ENCODE data around the gene PAM16. TPM values are rescaled to one million over a fixed set of nuclear protein-coding genes. Genes with fewer than 3 reads are reported as not detected.

Gene PAM16
- total and polyA plus RNA-seq, 2 of the 8 experiments (the other 6 are each of a cell fraction or from before 2014, with no cell fraction given): 78.3 to 198 TPM

DNA sequence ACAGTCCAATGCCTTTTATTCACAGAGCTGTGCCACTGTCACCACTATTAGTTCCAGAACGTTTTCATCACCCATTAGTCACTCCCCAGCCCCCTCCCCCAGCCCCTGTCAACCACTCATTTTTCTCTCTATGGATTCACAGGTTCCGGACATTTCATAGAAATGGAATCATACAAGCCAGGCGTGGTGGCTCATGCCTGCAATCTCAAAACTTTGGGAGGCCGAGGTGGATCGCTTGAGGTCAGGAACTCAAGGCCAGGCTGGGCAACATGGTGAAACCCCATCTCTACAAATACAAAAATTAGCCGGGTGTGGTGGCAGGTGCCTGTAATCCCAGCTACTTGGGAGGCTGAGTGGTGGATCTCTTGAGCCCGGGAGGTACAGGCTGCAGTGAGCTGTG is 759 bp upstream of the PAM16 start:
- Histone ChIP-seq H4K91ac (replicated peaks; ENCODE audit: insufficient read length, low read length) (no peak overlapping the region), H3K4me1 (replicated peaks in 1 of 4; ENCODE audit: control insufficient read depth in 3 of 4, insufficient read depth in 4 of 4, low read length in 3 of 4) (peaks cover 0 to 4% (median 0%) of the 10 kb centered on the region in 4 experiments; a peak in 1 of 7 replicates), H2BK15ac (ENCODE audit: low read length) (no peak overlapping the region), H4K5ac (ENCODE audit: insufficient read length, low read depth, low read length) (no peak overlapping the region), H3K4ac (replicated peaks; ENCODE audit: insufficient read length, low read depth, low read length) (no peak overlapping the region), H3K18ac (ENCODE audit: extremely low read depth, low read length) (no peak overlapping the region), H3K23ac (ENCODE audit: insufficient read length) (no peak overlapping the region), H3K79me2 (ENCODE audit: control insufficient read depth in 1 of 2, insufficient read depth in 2 of 2, low read length in 2 of 2) (peaks cover 17 to 39% of the 10 kb centered on the region in 2 experiments), H3K36me3 (ENCODE audit: control insufficient read depth in 2 of 4, insufficient read depth in 4 of 4, low read length in 3 of 4) (peaks cover 0 to 5% (median under 1%) of the 10 kb centered on the region in 4 experiments; a peak in 3 of 8 replicates), H3K9me3 (ENCODE audit: insufficient read depth in 2 of 2, low read depth in 1 of 2, low read length in 1 of 2) (no peaks in the 10 kb centered on the region), H3K79me1 (ENCODE audit: low read depth, low read length) (peaks cover 7% of the 10 kb centered on the region; the same call in 1 of the 2 replicates), H3K4me3 (ENCODE audit: extremely low read depth in 1 of 4, insufficient read depth in 2 of 4, low read depth in 3 of 4, low read length in 4 of 4) (no peak overlapping the region), H3K27me3 (replicated peaks in 1 of 4; ENCODE audit: control insufficient read depth in 3 of 4, extremely low read depth in 1 of 4, insufficient read depth in 3 of 4, low read length in 3 of 4) (peaks cover 0 to 2% (median 0%) of the 10 kb centered on the region in 4 experiments; a peak in 1 of 7 replicates), H4K20me1 (replicated peaks in 1 of 2; ENCODE audit: control insufficient read depth in 1 of 2, insufficient read depth in 2 of 2, low read length in 2 of 2) (peaks cover 0 to 12% of the 10 kb centered on the region in 2 experiments), H2BK120ac (replicated peaks; ENCODE audit: low read depth, low read length) (no peak overlapping the region), H3K23me2 (ENCODE audit: low read depth, low read length) (no peaks in the 10 kb centered on the region; the same call in 1 of the 2 replicates), H3K9ac (replicated peaks in 1 of 4; ENCODE audit: extremely low read depth in 1 of 4, low read depth in 3 of 4, low read length in 3 of 4) (no peak overlapping the region), H3K14ac (ENCODE audit: insufficient read length) (no peak overlapping the region), H2BK20ac (ENCODE audit: low read length) (no peak overlapping the region), H3K56ac (replicated peaks; ENCODE audit: insufficient read length, low read depth, low read length) (no peak overlapping the region), H3K4me2 (ENCODE audit: insufficient read depth in 1 of 2, low read depth in 2 of 2, low read length in 2 of 2) (no peak overlapping the region), H2BK12ac (ENCODE audit: low read depth, low read length) (no peak overlapping the region), H4K8ac (ENCODE audit: extremely low read depth, insufficient read depth, low read length) (no peak overlapping the region), H2AFZ (ENCODE audit: low read length) (no peak overlapping the region), H2AK5ac (ENCODE audit: low read depth, low read length) (no peak overlapping the region), H3K27ac (ENCODE audit: low read depth, low read length) (no peak overlapping the region), H2BK5ac (ENCODE audit: low read depth, low read length) (no peak overlapping the region)
- CTCF ChIA-PET (ENCODE audit: partially characterized antibody): interaction anchor here (0.8 to 12.6 kb wide), 12 partner anchors 13 to 91 kb away, joined by 3 to 159 read pairs (median 4); no protein-coding TSS in a partner anchor
- FAIRE-seq (no peak), DNase-seq (ENCODE audit: low read depth in 1 of 2, low spot score in 2 of 2) (no peak)
- POLR2A ChIA-PET (ENCODE audit: partially characterized antibody): interaction anchor here (1.0 to 9.8 kb wide), 18 partner anchors 13 to 90 kb away, joined by 3 to 154 read pairs (median 6); partner anchors contain the start of gene VASN
- 89% methylated on average over 7 of the region's 7 CpGs; no CpG with 5 or more reads in 1 of the 2 experiments for WGBS, 2 experiments (ENCODE audit: extremely low coverage in 1 of 2, insufficient coverage in 1 of 2, insufficient read length in 1 of 2, insufficient replicate concordance in 2 of 2, low coverage in 1 of 2, low lambda C conversion rate in 2 of 2, missing lambda C conversion rate in 1 of 2)
- TF ChIP-seq HDAC2 (IDR thresholded peaks at IDR 0.05; ENCODE audit: borderline replicate concordance in 1 of 2, low read depth in 2 of 2, low read length in 2 of 2): no peak
